ENCODE measurements around the gene HPSE. TPM values are rescaled to one million over a fixed set of nuclear protein-coding genes. Genes with fewer than 3 reads are reported as not detected.
"Not testable (repeated sequence)": the region's sequence is repeated elsewhere in the genome, so short reads cannot be mapped to it uniquely, and the experiment has no call there.

HPSE gene
- total RNA-seq, 1 donor from 2014 or later = 0.80 TPM

- no peak for DNase-seq (ENCODE audit: low spot score in 2 of 2, unreplicated experiment in 2 of 2)
- Mint-ChIP-seq H3K27me3 (ENCODE audit: low read depth) (no peaks in the 10 kb centered on the region), H3K9me3 (no peaks in the 10 kb centered on the region), H3K4me3 (no peak overlapping the region), H3K36me3 (no peaks in the 10 kb centered on the region), H3K4me1 (peaks cover 5% of the 10 kb centered on the region), H3K27ac (no peak overlapping the region)
- no peak for TF ChIP-seq CTCF (IDR thresholded peaks at IDR 0.05; ENCODE audit: unreplicated experiment)
Observed at GRCh38 chr4:83308672-83309071, 26.0 kb downstream of the HPSE start.

GRCh38 chr4:83307920-83308319 is 26.7 kb downstream of the HPSE start:
- no peak for DNase-seq (ENCODE audit: low spot score in 2 of 2, unreplicated experiment in 2 of 2)
- Mint-ChIP-seq H3K27me3 (ENCODE audit: low read depth) (no peaks in the 10 kb centered on the region), H3K27ac (no peak overlapping the region), H3K4me3 (no peak overlapping the region), H3K4me1 (peaks cover 5% of the 10 kb centered on the region), H3K36me3 (no peaks in the 10 kb centered on the region), H3K9me3 (no peaks in the 10 kb centered on the region)
- TF ChIP-seq CTCF (IDR thresholded peaks at IDR 0.05; ENCODE audit: unreplicated experiment) = no peak

DNA sequence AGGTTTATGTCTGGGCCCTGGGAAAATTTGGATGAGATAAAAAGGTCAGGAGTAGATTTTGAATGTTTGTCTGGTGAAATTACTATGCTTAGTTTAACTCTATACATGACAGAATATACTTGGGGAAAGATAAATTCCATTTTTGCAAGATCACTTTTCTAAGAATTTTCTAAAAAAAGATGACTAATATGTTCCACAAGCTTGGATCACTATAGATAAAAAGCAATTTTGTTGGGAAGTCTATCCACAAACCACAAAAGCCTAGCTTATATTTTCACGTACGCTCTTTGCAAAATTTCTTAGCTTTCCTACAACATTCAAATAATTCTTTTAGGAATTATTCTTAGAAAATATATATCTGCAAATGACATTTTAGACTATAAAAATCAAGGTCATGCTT is 29.5 kb downstream of the HPSE start:
- Mint-ChIP-seq H3K9me3 (no peaks in the 10 kb centered on the region), H3K27ac (no peak overlapping the region), H3K4me1 (peaks cover 5% of the 10 kb centered on the region), H3K4me3 (no peak overlapping the region), H3K36me3 (no peaks in the 10 kb centered on the region), H3K27me3 (ENCODE audit: low read depth) (no peaks in the 10 kb centered on the region)
- DNase-seq (ENCODE audit: low spot score in 2 of 2, unreplicated experiment in 2 of 2) = no peak
- no peak for TF ChIP-seq CTCF (IDR thresholded peaks at IDR 0.05; ENCODE audit: unreplicated experiment)

GRCh38 chr4:83297548-83298260 is 36.9 kb downstream of the HPSE start:
- no peak for DNase-seq (ENCODE audit: low spot score in 2 of 2, unreplicated experiment in 2 of 2)
- H3K4me1 Mint-ChIP-seq = no peaks in the 10 kb centered on the region
- H3K27me3 Mint-ChIP-seq (ENCODE audit: low read depth) = no peaks in the 10 kb centered on the region
- TF ChIP-seq CTCF (IDR thresholded peaks at IDR 0.05; ENCODE audit: unreplicated experiment) = no peak
- H3K36me3 Mint-ChIP-seq = no peaks in the 10 kb centered on the region
- H3K27ac Mint-ChIP-seq = no peak overlapping the region
- no peaks in the 10 kb centered on the region for H3K9me3 Mint-ChIP-seq
- H3K4me3 Mint-ChIP-seq = no peak overlapping the region

DNA sequence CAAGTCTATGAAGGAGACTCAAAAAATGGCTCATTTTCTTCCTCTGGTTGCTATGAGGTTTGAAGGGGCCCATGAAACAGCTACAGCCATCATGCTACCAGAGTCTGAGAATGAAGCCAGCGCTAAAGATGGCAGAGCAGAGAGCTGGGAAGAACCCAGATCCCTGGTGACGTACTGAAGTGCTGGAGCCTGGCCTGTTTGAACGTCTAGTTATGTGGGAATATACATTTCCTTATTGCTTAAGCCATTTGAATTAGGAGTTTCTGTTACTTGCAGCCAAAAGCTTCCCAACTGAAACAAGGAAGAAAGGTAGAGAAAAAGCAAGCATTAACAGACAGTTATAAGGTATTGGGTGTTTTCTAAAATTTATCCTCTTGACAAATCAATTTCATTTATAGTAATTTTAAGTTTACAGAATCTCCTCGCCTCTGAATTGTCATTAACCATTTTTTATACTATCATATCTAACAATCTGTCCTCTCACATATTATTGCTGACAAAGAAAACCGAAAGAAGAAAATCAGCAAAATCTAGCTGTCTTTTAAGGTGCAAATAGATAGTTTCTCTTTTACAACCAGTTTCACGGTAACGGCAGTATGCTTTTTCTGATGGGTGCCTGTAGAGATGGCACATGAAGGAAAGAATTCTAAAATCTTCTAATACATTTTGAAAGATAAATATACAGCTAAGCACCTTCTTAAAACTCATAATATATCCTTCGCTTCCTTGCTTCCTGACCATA is 41.2 kb downstream of the HPSE start:
- Mint-ChIP-seq H3K4me3 (no peak overlapping the region), H3K9me3 (peaks cover 12% of the 10 kb centered on the region), H3K27ac (no peak overlapping the region), H3K36me3 (no peaks in the 10 kb centered on the region), H3K4me1 (no peaks in the 10 kb centered on the region), H3K27me3 (ENCODE audit: low read depth) (no peaks in the 10 kb centered on the region)
- DNase-seq (ENCODE audit: low spot score in 2 of 2, unreplicated experiment in 2 of 2) = no peak
- no peak for TF ChIP-seq CTCF (IDR thresholded peaks at IDR 0.05; ENCODE audit: unreplicated experiment)

DNA sequence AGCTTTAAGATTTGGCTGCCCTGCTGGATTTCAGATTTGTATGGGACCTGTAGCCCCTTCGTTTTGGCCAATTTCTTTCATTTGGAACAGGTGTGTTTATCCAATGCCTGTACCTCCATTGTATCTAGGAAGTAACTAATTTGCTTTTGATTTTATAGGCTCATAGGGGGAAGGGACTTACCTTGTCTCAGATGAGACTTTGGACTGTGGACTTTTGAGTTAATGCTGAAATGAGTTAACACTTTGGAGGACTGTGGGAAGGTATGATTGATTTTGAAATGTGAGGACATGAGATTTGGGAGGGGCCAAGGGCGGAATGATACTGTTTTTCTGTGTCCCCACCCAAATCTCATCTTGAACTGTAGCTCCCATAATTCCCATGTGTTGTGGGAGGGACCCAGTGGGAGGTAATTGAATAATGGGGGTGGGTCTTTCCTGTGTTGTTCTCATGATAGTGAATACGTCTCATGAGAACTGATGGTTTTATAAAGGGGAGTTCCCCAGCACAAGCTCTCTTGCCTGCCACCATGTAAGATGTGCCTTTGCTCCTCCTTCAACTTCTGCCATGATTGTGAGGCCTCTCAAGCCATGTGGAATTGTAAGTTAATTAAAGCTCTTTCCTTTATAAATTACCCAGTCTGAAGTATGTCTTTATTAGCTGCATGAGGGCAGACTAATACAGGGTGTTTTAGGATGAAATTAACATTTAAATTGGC is 44.4 kb downstream of the HPSE start:
- H3K4me1 Mint-ChIP-seq; H3K36me3 Mint-ChIP-seq; DNase-seq (ENCODE audit: low spot score in 2 of 2, unreplicated experiment in 2 of 2); H3K27ac Mint-ChIP-seq; H3K4me3 Mint-ChIP-seq; H3K27me3 Mint-ChIP-seq (ENCODE audit: low read depth): not testable (repeated sequence)
- peaks cover 12% of the 10 kb centered on the region for H3K9me3 Mint-ChIP-seq

DNA sequence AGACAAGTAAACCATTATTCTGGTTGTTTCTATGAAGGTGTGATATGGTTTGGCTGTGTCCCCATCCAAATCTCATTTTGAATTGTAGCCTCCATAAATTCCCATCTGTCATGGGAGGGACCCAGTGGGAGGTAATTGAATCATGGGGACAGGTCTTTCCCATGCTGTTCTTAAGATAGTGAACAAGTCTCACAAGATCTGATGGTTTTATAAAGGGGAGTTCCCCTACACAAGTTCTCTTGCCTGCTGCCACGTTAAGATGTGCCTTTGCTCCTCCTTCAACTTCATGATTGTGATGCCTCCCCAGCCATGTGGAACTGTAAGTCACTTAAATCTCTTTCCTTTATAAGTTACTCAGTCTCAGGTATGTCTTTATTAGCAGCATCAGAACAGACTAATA is 46.3 kb downstream of the HPSE start:
- peaks cover 16% of the 10 kb centered on the region for H3K4me1 Mint-ChIP-seq

More for the DNA sequence above, 46.3 kb downstream of the HPSE start:
- not testable (repeated sequence) for DNase-seq (ENCODE audit: low spot score in 2 of 2, unreplicated experiment in 2 of 2); H3K27ac Mint-ChIP-seq; H3K27me3 Mint-ChIP-seq (ENCODE audit: low read depth); H3K4me3 Mint-ChIP-seq; H3K36me3 Mint-ChIP-seq
- H3K9me3 Mint-ChIP-seq = peaks cover 12% of the 10 kb centered on the region
